ENCODE data around the gene NPIPA2.
"Not testable (repeated sequence)": the region's sequence is repeated elsewhere in the genome, so short reads cannot be mapped to it uniquely, and the experiment has no call there.

DNA sequence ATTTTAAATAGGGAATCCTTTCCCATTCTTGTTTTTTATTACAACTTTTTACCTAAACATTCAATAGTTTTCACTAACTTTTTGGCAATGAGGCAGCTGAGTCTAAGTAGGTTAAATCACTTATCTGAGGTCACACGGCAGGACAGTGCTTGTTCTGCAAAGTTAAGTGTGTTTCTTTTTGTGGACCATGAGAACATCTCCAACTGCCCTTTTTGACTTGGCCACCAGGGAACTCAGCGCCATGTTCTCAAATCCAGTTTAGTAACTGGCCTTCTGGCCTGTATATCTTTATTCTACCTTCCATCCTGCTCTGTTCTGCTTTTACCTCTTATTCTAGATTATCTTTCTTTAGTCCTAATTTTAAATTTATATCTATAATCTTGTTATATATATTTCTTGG lies 31.3 kb downstream of the NPIPA2 start:
- not testable (repeated sequence) for TF ChIP-seq NR2F2, JUND, FOXA2, FOXA1 (IDR thresholded peaks at IDR 0.05)
- TF ChIP-seq, protein P1, sequence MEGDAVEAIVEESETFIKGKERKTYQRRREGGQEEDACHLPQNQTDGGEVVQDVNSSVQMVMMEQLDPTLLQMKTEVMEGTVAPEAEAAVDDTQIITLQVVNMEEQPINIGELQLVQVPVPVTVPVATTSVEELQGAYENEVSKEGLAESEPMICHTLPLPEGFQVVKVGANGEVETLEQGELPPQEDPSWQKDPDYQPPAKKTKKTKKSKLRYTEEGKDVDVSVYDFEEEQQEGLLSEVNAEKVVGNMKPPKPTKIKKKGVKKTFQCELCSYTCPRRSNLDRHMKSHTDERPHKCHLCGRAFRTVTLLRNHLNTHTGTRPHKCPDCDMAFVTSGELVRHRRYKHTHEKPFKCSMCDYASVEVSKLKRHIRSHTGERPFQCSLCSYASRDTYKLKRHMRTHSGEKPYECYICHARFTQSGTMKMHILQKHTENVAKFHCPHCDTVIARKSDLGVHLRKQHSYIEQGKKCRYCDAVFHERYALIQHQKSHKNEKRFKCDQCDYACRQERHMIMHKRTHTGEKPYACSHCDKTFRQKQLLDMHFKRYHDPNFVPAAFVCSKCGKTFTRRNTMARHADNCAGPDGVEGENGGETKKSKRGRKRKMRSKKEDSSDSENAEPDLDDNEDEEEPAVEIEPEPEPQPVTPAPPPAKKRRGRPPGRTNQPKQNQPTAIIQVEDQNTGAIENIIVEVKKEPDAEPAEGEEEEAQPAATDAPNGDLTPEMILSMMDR (IDR thresholded peaks at IDR 0.05; ENCODE audit: low read depth, low read length, missing input control): not testable (repeated sequence)
- TF ChIP-seq, protein P2, sequence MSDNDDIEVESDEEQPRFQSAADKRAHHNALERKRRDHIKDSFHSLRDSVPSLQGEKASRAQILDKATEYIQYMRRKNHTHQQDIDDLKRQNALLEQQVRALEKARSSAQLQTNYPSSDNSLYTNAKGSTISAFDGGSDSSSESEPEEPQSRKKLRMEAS (IDR thresholded peaks at IDR 0.05): not testable (repeated sequence)
- TF ChIP-seq, protein P3, sequence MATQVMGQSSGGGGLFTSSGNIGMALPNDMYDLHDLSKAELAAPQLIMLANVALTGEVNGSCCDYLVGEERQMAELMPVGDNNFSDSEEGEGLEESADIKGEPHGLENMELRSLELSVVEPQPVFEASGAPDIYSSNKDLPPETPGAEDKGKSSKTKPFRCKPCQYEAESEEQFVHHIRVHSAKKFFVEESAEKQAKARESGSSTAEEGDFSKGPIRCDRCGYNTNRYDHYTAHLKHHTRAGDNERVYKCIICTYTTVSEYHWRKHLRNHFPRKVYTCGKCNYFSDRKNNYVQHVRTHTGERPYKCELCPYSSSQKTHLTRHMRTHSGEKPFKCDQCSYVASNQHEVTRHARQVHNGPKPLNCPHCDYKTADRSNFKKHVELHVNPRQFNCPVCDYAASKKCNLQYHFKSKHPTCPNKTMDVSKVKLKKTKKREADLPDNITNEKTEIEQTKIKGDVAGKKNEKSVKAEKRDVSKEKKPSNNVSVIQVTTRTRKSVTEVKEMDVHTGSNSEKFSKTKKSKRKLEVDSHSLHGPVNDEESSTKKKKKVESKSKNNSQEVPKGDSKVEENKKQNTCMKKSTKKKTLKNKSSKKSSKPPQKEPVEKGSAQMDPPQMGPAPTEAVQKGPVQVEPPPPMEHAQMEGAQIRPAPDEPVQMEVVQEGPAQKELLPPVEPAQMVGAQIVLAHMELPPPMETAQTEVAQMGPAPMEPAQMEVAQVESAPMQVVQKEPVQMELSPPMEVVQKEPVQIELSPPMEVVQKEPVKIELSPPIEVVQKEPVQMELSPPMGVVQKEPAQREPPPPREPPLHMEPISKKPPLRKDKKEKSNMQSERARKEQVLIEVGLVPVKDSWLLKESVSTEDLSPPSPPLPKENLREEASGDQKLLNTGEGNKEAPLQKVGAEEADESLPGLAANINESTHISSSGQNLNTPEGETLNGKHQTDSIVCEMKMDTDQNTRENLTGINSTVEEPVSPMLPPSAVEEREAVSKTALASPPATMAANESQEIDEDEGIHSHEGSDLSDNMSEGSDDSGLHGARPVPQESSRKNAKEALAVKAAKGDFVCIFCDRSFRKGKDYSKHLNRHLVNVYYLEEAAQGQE (IDR thresholded peaks at IDR 0.05): not testable (repeated sequence)
- TF ChIP-seq, protein P4, sequence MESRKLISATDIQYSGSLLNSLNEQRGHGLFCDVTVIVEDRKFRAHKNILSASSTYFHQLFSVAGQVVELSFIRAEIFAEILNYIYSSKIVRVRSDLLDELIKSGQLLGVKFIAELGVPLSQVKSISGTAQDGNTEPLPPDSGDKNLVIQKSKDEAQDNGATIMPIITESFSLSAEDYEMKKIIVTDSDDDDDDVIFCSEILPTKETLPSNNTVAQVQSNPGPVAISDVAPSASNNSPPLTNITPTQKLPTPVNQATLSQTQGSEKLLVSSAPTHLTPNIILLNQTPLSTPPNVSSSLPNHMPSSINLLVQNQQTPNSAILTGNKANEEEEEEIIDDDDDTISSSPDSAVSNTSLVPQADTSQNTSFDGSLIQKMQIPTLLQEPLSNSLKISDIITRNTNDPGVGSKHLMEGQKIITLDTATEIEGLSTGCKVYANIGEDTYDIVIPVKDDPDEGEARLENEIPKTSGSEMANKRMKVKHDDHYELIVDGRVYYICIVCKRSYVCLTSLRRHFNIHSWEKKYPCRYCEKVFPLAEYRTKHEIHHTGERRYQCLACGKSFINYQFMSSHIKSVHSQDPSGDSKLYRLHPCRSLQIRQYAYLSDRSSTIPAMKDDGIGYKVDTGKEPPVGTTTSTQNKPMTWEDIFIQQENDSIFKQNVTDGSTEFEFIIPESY (IDR thresholded peaks at IDR 0.05): not testable (repeated sequence)

Measured in liver (tissue), 3 donors.